ENCODE results near the gene FCGBP. TPM values are rescaled to one million over a fixed set of nuclear protein-coding genes. Genes with fewer than 3 reads are reported as not detected.

FCGBP gene
- total RNA-seq, 1 donor from 2014 or later: 0.17 TPM

GRCh38 chr19:39924389-39924788 lies 10.0 kb downstream of the FCGBP start:
- no peaks in the 10 kb centered on the region for H3K36me3 ChIP-seq (ENCODE audit: control insufficient read depth, insufficient read depth, low read length)
- H3K27me3 ChIP-seq (ENCODE audit: control insufficient read depth, insufficient read depth, low read length): no peaks in the 10 kb centered on the region
- no peak for DNase-seq (ENCODE audit: low read depth)
- TF ChIP-seq CTCF (IDR thresholded peaks at IDR 0.05; ENCODE audit: insufficient read depth, low read length, poor library complexity, severe bottlenecking): no peak
- H3K4me3 ChIP-seq (ENCODE audit: low read depth, low read length): no peak overlapping the region

GRCh38 chr19:39923862-39924261 lies 10.6 kb downstream of the FCGBP start:
- Histone ChIP-seq H3K36me3 (ENCODE audit: control insufficient read depth, insufficient read depth, low read length) (no peaks in the 10 kb centered on the region), H3K27me3 (ENCODE audit: control insufficient read depth, insufficient read depth, low read length) (no peaks in the 10 kb centered on the region), H3K4me3 (ENCODE audit: low read depth, low read length) (no peak overlapping the region)
- DNase-seq (ENCODE audit: low read depth): no peak
- no peak for TF ChIP-seq CTCF (IDR thresholded peaks at IDR 0.05; ENCODE audit: insufficient read depth, low read length, poor library complexity, severe bottlenecking)

GRCh38 chr19:39919976-39920375 lies 14.5 kb downstream of the FCGBP start:
- no peak for TF ChIP-seq CTCF (IDR thresholded peaks at IDR 0.05; ENCODE audit: insufficient read depth, low read length, poor library complexity, severe bottlenecking)
- DNase-seq (ENCODE audit: low read depth): no peak
- Histone ChIP-seq H3K36me3 (ENCODE audit: control insufficient read depth, insufficient read depth, low read length) (no peaks in the 10 kb centered on the region), H3K27me3 (ENCODE audit: control insufficient read depth, insufficient read depth, low read length) (peaks cover 8% of the 10 kb centered on the region), H3K4me3 (ENCODE audit: low read depth, low read length) (no peak overlapping the region)

- Histone ChIP-seq H3K4me3 (ENCODE audit: low read depth, low read length) (no peak overlapping the region), H3K27me3 (ENCODE audit: control insufficient read depth, insufficient read depth, low read length) (peaks cover 8% of the 10 kb centered on the region), H3K36me3 (ENCODE audit: control insufficient read depth, insufficient read depth, low read length) (no peaks in the 10 kb centered on the region)
- no peak for DNase-seq (ENCODE audit: low read depth)
- TF ChIP-seq CTCF (IDR thresholded peaks at IDR 0.05; ENCODE audit: insufficient read depth, low read length, poor library complexity, severe bottlenecking): no peak
Measured at GRCh38 chr19:39918183-39918651, 16.2 kb downstream of the FCGBP start.

- peaks cover 8% of the 10 kb centered on the region for H3K27me3 ChIP-seq (ENCODE audit: control insufficient read depth, insufficient read depth, low read length)
- no peaks in the 10 kb centered on the region for H3K36me3 ChIP-seq (ENCODE audit: control insufficient read depth, insufficient read depth, low read length)
- no peak overlapping the region for H3K4me3 ChIP-seq (ENCODE audit: low read depth, low read length)
- TF ChIP-seq CTCF (IDR thresholded peaks at IDR 0.05; ENCODE audit: insufficient read depth, low read length, poor library complexity, severe bottlenecking): no peak
- no peak for DNase-seq (ENCODE audit: low read depth)
Measured at GRCh38 chr19:39917561-39918182, 16.8 kb downstream of the FCGBP start.

GRCh38 chr19:39916851-39917396 lies 17.5 kb downstream of the FCGBP start:
- TF ChIP-seq CTCF (IDR thresholded peaks at IDR 0.05; ENCODE audit: insufficient read depth, low read length, poor library complexity, severe bottlenecking): no peak
- no peak for DNase-seq (ENCODE audit: low read depth)
- Histone ChIP-seq H3K4me3 (ENCODE audit: low read depth, low read length) (no peak overlapping the region), H3K36me3 (ENCODE audit: control insufficient read depth, insufficient read depth, low read length) (no peaks in the 10 kb centered on the region), H3K27me3 (ENCODE audit: control insufficient read depth, insufficient read depth, low read length) (peaks cover 8% of the 10 kb centered on the region)
